ENCODE results near the gene CASTOR2. TPM values are rescaled to one million over a fixed set of nuclear protein-coding genes. Genes with fewer than 3 reads are reported as not detected.

The CASTOR2 gene
- total RNA-seq, 1 donor from 2014 or later, result 79.8 TPM

DNA sequence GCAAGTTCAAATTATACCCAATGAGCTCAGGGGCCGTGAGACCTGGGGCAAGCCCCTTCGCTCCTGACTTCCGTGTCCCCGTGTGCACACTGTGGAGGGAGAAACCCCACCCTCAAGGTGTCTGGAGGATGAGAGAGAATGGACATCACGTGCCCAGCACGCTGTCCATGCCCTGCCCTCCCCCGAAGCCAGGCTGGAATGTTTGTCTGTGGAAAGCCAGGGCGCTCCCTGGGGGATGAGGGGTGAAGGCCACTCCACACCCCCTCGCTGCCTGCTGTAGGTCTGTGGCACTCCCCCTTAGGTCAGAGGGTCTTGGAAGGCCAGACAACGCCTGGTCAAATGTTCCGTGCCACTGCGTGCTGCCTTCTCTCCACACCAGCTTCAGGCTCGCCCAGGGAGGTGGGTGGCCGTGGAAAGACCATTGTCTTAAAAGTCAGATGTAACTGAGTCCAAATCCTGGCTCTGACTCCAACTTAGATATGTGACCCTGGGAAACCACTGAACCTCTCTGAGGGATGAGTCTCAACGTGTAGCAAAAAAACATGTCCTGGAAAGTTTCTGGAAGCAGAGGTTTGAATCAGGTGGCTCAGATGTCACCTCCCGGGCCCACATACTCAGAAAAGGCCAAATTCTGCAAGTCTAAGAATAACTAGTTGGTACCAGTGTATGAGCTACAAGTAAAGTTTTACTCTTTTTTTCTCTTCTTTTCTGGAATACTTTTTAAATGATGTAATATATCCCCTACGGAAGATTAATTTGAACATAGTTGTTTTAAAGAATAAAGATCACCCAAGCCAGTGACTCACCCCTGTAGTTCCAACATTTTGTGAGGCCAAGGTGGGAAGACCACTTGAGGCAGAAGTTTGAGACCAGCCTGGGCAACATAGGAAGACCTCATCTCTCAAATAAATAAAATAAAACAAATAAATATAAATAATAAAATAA is 84.2 kb downstream of the CASTOR2 start:
- TF ChIP-seq, protein P1, sequence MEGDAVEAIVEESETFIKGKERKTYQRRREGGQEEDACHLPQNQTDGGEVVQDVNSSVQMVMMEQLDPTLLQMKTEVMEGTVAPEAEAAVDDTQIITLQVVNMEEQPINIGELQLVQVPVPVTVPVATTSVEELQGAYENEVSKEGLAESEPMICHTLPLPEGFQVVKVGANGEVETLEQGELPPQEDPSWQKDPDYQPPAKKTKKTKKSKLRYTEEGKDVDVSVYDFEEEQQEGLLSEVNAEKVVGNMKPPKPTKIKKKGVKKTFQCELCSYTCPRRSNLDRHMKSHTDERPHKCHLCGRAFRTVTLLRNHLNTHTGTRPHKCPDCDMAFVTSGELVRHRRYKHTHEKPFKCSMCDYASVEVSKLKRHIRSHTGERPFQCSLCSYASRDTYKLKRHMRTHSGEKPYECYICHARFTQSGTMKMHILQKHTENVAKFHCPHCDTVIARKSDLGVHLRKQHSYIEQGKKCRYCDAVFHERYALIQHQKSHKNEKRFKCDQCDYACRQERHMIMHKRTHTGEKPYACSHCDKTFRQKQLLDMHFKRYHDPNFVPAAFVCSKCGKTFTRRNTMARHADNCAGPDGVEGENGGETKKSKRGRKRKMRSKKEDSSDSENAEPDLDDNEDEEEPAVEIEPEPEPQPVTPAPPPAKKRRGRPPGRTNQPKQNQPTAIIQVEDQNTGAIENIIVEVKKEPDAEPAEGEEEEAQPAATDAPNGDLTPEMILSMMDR (IDR thresholded peaks at IDR 0.05; ENCODE audit: unreplicated experiment), result no peak
- Mint-ChIP-seq H3K4me1 (ENCODE audit: low read depth) (peaks cover 10% of the 10 kb centered on the region), H3K4me3 (ENCODE audit: low read depth) (no peak overlapping the region), H3K27ac (no peak overlapping the region), H3K9me3 (ENCODE audit: low read depth) (no peaks in the 10 kb centered on the region), H3K27me3 (no peaks in the 10 kb centered on the region), H3K36me3 (ENCODE audit: insufficient read depth) (peaks cover 14% of the 10 kb centered on the region)
- DNase-seq (ENCODE audit: low spot score, unreplicated experiment), result no peak

DNA sequence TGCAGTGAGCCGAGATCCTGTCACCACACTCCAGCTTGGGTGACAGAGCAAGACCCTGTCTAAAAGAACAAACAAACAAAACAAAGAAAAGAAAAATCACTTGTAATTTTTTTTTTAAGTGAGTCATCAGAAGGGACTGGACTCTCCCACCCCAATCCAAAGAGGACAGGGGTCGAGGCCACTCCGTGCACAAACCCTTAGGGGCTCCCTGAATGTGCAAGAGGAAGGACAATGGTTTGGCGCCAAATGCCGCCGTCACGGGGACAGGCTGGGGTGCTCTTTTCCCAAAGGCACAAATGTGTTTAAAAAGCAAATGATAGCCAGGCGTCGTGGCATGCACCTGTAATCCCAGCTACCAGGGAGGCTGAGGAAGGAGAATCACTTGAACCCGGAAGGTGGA is 85.3 kb downstream of the CASTOR2 start:
- peaks cover 10% of the 10 kb centered on the region for H3K4me1 Mint-ChIP-seq (ENCODE audit: low read depth)
- H3K27ac Mint-ChIP-seq, result no peak overlapping the region
- H3K36me3 Mint-ChIP-seq (ENCODE audit: insufficient read depth), result peaks cover 15% of the 10 kb centered on the region

DNA sequence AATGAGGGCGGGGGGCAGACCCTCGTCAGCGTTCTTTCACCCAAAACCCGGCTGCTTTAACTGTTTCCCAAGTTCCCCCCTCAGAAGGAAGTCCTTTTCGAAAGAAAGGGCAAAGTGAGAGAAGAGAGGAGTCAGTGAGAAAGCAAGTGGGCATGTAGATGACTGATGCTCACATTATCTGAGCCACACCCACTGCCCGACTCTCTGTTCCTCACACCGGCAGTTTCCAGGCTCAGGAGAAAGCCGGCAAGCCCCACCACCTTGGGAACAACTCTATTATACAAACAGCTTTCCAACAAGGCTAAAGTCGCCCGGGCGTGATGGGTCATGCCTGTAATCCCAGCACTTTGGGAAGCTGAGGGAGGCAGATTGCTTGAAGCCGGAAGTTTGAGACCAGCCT is 86.0 kb downstream of the CASTOR2 start:
- Mint-ChIP-seq H3K36me3 (ENCODE audit: insufficient read depth) (peaks cover 19% of the 10 kb centered on the region), H3K27me3 (no peaks in the 10 kb centered on the region), H3K4me3 (ENCODE audit: low read depth) (no peak overlapping the region), H3K27ac (no peak overlapping the region), H3K4me1 (ENCODE audit: low read depth) (peaks cover 10% of the 10 kb centered on the region), H3K9me3 (ENCODE audit: low read depth) (no peaks in the 10 kb centered on the region)
- DNase-seq (ENCODE audit: low spot score, unreplicated experiment), result no peak
- TF ChIP-seq, protein P1 (IDR thresholded peaks at IDR 0.05; ENCODE audit: unreplicated experiment), result no peak

More for the DNA sequence above, 85.3 kb downstream of the CASTOR2 start:
- Mint-ChIP-seq H3K9me3 (ENCODE audit: low read depth) (no peaks in the 10 kb centered on the region), H3K4me3 (ENCODE audit: low read depth) (no peak overlapping the region), H3K27me3 (no peaks in the 10 kb centered on the region)
- TF ChIP-seq, protein P1 (IDR thresholded peaks at IDR 0.05; ENCODE audit: unreplicated experiment), result no peak
- no peak for DNase-seq (ENCODE audit: low spot score, unreplicated experiment)

DNA sequence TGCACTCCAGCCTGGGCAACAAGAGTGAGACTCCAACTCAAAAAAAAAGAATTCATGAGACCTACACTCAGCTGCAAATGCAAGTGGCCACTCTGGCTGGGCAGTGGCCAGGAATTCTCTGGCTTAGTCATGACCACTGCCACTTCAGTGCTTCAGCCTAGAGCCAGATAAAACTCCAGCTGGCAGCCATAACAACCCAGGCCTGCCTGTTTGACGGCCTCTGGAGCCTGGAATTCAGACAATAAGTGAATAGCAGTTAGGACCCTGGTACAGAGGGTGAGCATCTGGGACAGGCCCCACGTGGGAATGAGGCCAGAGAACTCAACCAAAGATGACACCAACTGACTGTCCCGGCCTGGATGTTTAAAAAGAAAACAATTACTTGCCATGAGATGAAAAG is 90.2 kb downstream of the CASTOR2 start:
- no peaks in the 10 kb centered on the region for H3K9me3 Mint-ChIP-seq (ENCODE audit: low read depth)
- peaks cover 29% of the 10 kb centered on the region for H3K36me3 Mint-ChIP-seq (ENCODE audit: insufficient read depth)
- DNase-seq (ENCODE audit: low spot score, unreplicated experiment), result no peak
- H3K4me3 Mint-ChIP-seq (ENCODE audit: low read depth), result no peak overlapping the region
- no peaks in the 10 kb centered on the region for H3K4me1 Mint-ChIP-seq (ENCODE audit: low read depth)
- no peaks in the 10 kb centered on the region for H3K27me3 Mint-ChIP-seq
- H3K27ac Mint-ChIP-seq, result no peak overlapping the region
- TF ChIP-seq, protein P1 (IDR thresholded peaks at IDR 0.05; ENCODE audit: unreplicated experiment), result no peak

DNA sequence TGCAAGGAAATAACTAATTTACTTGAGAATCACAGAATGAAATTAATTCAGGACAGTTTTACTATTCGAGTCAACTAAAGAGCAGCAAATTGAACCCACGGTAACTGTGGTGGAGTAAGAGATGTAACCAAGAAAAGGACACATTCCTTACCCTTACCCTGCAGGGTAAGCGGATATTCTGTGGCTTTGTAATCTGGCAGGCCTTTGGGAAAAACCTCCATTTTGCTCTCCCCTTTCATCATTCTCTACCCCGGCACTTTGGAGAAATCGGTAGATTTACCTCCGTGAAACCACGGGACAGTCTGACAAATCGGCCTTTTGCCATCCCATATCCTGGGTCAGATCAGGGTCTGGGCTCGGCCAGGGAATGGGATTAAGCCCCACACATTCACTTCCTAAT is 90.7 kb downstream of the CASTOR2 start:
- H3K4me3 Mint-ChIP-seq (ENCODE audit: low read depth), result no peak overlapping the region
- TF ChIP-seq, protein P1 (IDR thresholded peaks at IDR 0.05; ENCODE audit: unreplicated experiment), result no peak
- H3K27ac Mint-ChIP-seq, result no peak overlapping the region
- H3K9me3 Mint-ChIP-seq (ENCODE audit: low read depth), result no peaks in the 10 kb centered on the region
- H3K36me3 Mint-ChIP-seq (ENCODE audit: insufficient read depth), result peaks cover 31% of the 10 kb centered on the region
- H3K4me1 Mint-ChIP-seq (ENCODE audit: low read depth), result no peaks in the 10 kb centered on the region
- H3K27me3 Mint-ChIP-seq, result no peaks in the 10 kb centered on the region
- no peak for DNase-seq (ENCODE audit: low spot score, unreplicated experiment)
